Keratinocyte (primary cell): ENCODE measurements around the gene TTN.

Experiments used
- CTCF ChIP-seq, 3 experiments: IDR thresholded peaks in 1 of 3; conservative IDR thresholded peaks in 1 of 3; optimal IDR thresholded peaks in 1 of 3; 2 replicates in 2 of 3; 3 replicates in 1 of 3; pipeline versions ENCODE3 to v1.5.1; 2011; ENCODE audit warnings: low read length in 3 of 3, mild to moderate bottlenecking in 3 of 3, moderate library complexity in 2 of 3, control low read depth in 1 of 3, inconsistent platforms in 1 of 3; ENCODE audit not compliant: insufficient read depth in 2 of 3; ENCODE audit errors: extremely low read depth in 1 of 3
- EZH2 ChIP-seq: IDR thresholded peaks from one replicate; pipeline ENCODE4 v1.6.1; 2012; ENCODE audit warnings: inconsistent platforms, mild to moderate bottlenecking, low read length, moderate library complexity

GRCh38 chr2:178514664-178515063 lies 292.6 kb downstream of the TTN start:
- TF ChIP-seq CTCF (optimal IDR thresholded peaks at IDR 0.05 in 1 of 3, IDR thresholded peaks at IDR 0.05 in 1 of 3, conservative IDR thresholded peaks at IDR 0.05 in 1 of 3; ENCODE audit: extremely low read depth in 1 of 3, insufficient read depth in 2 of 3, low read length in 3 of 3) (no peak), EZH2 (no peak)
